ENCODE measurements around the gene CRYZL1. TPM values are rescaled to one million over a fixed set of nuclear protein-coding genes. Genes with fewer than 3 reads are reported as not detected.

The CRYZL1 gene
- total RNA-seq, 1 donor from 2014 or later = 17.4 TPM

Other genes with a start within 250 kb of the CRYZL1 start
- gene IFNGR2, start 238.3 kb downstream of the CRYZL1 start, total RNA-seq = 86.8 TPM
- 15.1 TPM for gene TMEM50B, start 161.8 kb downstream of the CRYZL1 start, total RNA-seq
- gene DNAJC28, start 150.0 kb downstream of the CRYZL1 start, total RNA-seq = 0.52 TPM
- gene GART, start 99.6 kb downstream of the CRYZL1 start, total RNA-seq = 61.3 TPM
- gene SON, start 98.7 kb downstream of the CRYZL1 start, total RNA-seq = 129 TPM
- 8.2 TPM for gene DONSON, start 53.1 kb downstream of the CRYZL1 start, total RNA-seq
- gene ITSN1, start 760 bp upstream of the CRYZL1 start, total RNA-seq = 9.8 TPM